Activated CD4-positive, alpha-beta memory T cell treated with anti-CD3 and anti-CD28 coated beads for 36 hours (primary cell): ENCODE results near the gene PDIK1L. TPM values are rescaled to one million over a fixed set of nuclear protein-coding genes. Genes with fewer than 3 reads are reported as not detected.

Experiments
- CTCF ChIA-PET: fragments of 350-600 bp; sonication (Branson Sonifier 250); formaldehyde crosslinking; loops from one replicate; lab custom pipeline; 2021; ENCODE audit warnings: antibody characterized with exemption, inconsistent platforms; lab: Charles Lee
- POLR2A ChIA-PET: fragments of 350-600 bp; sonication (Branson Sonifier 250); formaldehyde crosslinking; loops from one replicate; lab custom pipeline; 2021; ENCODE audit warnings: antibody characterized with exemption; lab: Charles Lee
- DNase-seq: peaks from one replicate; pipeline ENCODE4 v3.0.0-alpha.2; 2020
- H3K27ac Mint-ChIP-seq: one replicate; pipeline ENCODE4 v1.8.0; 2021; ENCODE audit warnings: mixed read lengths
- H3K27me3 Mint-ChIP-seq: one replicate; pipeline ENCODE4 v1.8.0; 2021; ENCODE audit warnings: mixed read lengths
- H3K36me3 Mint-ChIP-seq: one replicate; pipeline ENCODE4 v1.8.0; 2021; ENCODE audit warnings: mixed read lengths
- H3K4me1 Mint-ChIP-seq: one replicate; pipeline ENCODE4 v1.8.0; 2021; ENCODE audit warnings: low read depth, mixed read lengths
- H3K4me3 Mint-ChIP-seq: one replicate; pipeline ENCODE4 v1.8.0; 2021; ENCODE audit warnings: mild to moderate bottlenecking, mixed read lengths
- H3K9me3 Mint-ChIP-seq: one replicate; pipeline ENCODE4 v1.8.0; 2021; ENCODE audit warnings: mixed read lengths
- intact Hi-C: fragments of 100-400 bp; cut with micrococcal nuclease; formaldehyde crosslinking; loops from one replicate; pipeline ENCODE4 v1.15.1; 2023
- total RNA-seq, 2 experiments: library from RNA; stranded (reverse); gene quantifications; one replicate each; pipeline ENCODE4 v1.2.3, GENCODE V29; 2021

Gene PDIK1L
- total RNA-seq, 2 experiments from 2014 or later = 14.9 to 15.2 TPM

DNA sequence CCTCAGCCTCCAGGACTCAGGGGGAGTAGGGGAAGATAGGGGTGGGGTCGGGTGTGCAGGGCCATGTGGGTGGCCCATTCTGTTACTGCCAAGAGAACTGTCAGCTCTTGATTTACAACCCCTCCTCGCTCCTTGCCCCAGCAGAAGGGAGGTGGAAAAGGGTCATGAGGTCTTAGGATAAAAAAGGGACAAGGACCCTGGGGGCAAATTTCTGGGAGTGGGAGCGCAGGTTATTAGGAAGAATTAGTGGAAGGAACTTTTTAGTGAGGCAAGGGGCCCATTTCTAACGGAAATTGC, 48.1 kb downstream of the PDIK1L start:
- CTCF ChIA-PET = interaction anchor here (1.3 to 3.3 kb wide), 2 partner anchors 10 to 15 kb away, joined by 4 to 12 read pairs; partner anchors contain the start of gene ZNF593
- no peaks in the 10 kb centered on the region for H3K9me3 Mint-ChIP-seq
- intact Hi-C loops = loop anchor here (5.0 kb wide), 2 partner anchors 52 to 122 kb away; no protein-coding TSS in a partner anchor
- H3K4me1 Mint-ChIP-seq = peaks cover 6% of the 10 kb centered on the region
- peaks cover 35% of the 10 kb centered on the region for H3K27me3 Mint-ChIP-seq
- POLR2A ChIA-PET = no interaction called here
- no peaks in the 10 kb centered on the region for H3K36me3 Mint-ChIP-seq
- H3K4me3 Mint-ChIP-seq = no peak overlapping the region
- no peak overlapping the region for H3K27ac Mint-ChIP-seq
- DNase-seq = no peak

- no peaks in the 10 kb centered on the region for H3K9me3 Mint-ChIP-seq
- H3K4me1 Mint-ChIP-seq = peaks cover 10% of the 10 kb centered on the region
- H3K27ac Mint-ChIP-seq = no peak overlapping the region
- intact Hi-C loops = loop anchor here (5.0 kb wide), 2 partner anchors 53 to 123 kb away; no protein-coding TSS in a partner anchor
- CTCF ChIA-PET = interaction anchor here (0.9 to 3.5 kb wide), 6 partner anchors 9 to 124 kb away, joined by 3 to 19 read pairs (median 4); partner anchors contain the start of genes CEP85 and ZNF593
- no peak for DNase-seq
- H3K4me3 Mint-ChIP-seq = no peak overlapping the region
- H3K36me3 Mint-ChIP-seq = no peaks in the 10 kb centered on the region
- POLR2A ChIA-PET = no interaction called here
- peaks cover 33% of the 10 kb centered on the region for H3K27me3 Mint-ChIP-seq
Observed at GRCh38 chr1:26160527-26161414, 49.1 kb downstream of the PDIK1L start.

DNA sequence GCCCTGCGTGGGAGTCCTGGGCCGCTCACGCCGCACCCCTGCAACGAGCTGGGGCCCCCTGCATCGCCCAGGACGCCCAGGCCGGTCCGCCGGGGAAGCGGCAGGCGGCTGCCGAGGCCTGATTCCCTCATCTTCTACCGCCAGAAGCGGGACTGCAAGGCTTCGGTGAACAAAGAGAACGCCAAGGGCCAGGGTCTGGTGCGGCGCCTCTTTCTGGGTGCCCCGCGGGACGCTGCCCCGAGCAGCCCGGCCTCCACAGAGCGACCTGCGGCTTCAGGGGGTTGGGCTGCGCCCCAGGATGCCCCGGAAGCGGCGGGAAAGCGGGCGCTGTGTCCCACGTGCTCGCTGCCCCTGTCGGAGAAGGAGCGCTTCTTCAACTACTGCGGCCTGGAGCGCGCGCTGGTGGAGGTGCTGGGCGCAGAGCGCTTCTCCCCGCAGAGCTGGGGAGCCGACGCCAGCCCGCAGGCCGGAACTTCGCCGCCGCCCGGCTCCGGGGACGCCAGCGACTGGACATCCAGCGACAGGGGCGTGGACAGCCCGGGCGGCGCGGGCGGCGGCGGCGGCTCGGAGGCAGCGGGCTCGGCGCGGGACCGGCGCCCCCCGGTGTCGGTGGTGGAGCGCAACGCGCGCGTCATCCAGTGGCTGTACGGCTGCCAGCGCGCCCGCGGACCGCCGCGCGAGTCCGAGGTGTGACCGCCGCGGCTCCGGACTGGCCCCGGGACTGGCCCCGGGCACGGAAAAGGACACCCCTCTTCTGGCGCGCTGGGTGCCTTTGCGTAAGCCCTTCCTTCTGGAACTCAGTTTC, 50.0 kb downstream of the PDIK1L start:
- ChIA-PET POLR2A (no interaction called here), CTCF (interaction anchor here (0.6 to 3.5 kb wide), 6 partner anchors 17 to 125 kb away, joined by 3 to 19 read pairs (median 3); partner anchors contain the start of gene CEP85)
- no peak overlapping the region for H3K27ac Mint-ChIP-seq
- H3K36me3 Mint-ChIP-seq = no peaks in the 10 kb centered on the region
- DNase-seq = peak; percentile 50
- H3K27me3 Mint-ChIP-seq = peaks cover 31% of the 10 kb centered on the region
- no peaks in the 10 kb centered on the region for H3K9me3 Mint-ChIP-seq
- peak overlapping the region; percentile 24 for H3K4me3 Mint-ChIP-seq
- intact Hi-C loops = loop anchor here (5.0 kb wide), 2 partner anchors 54 to 124 kb away; no protein-coding TSS in a partner anchor
- H3K4me1 Mint-ChIP-seq = peaks cover 10% of the 10 kb centered on the region

- Mint-ChIP-seq H3K4me1 (peaks cover 10% of the 10 kb centered on the region), H3K4me3 (peak overlapping the region; percentile 24), H3K27me3 (peaks cover 29% of the 10 kb centered on the region), H3K27ac (no peak overlapping the region), H3K9me3 (no peaks in the 10 kb centered on the region), H3K36me3 (no peaks in the 10 kb centered on the region)
- intact Hi-C loops = loop anchor here (5.0 kb wide), 2 partner anchors 55 to 125 kb away; no protein-coding TSS in a partner anchor
- POLR2A ChIA-PET = no interaction called here
- CTCF ChIA-PET = interaction anchor here (0.6 to 3.5 kb wide), 4 partner anchors 18 to 57 kb away, joined by 3 to 19 read pairs (median 4); no protein-coding TSS in a partner anchor
- no peak for DNase-seq
Observed at GRCh38 chr1:26162220-26162709, 50.6 kb downstream of the PDIK1L start.

DNA sequence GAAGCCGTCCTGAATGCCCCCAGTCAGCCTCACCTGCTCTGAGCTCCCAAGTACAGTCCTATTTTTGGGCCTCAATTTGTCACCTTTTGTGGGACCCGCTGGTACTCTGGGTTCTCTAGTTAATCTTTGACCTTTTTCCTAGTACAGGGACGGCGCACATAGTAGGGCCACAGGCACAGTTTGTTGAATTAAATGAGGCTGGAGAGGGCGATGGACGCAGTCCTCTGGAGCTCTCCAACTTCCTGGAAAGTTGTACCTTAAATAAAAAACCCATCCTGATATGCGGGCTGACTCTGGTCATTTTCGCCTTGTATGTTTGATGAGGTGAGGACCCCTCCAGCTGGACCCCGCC, 52.0 kb downstream of the PDIK1L start:
- DNase-seq = no peak
- peak overlapping the region; percentile 37 for H3K4me3 Mint-ChIP-seq
- H3K4me1 Mint-ChIP-seq = peaks cover 10% of the 10 kb centered on the region
- peaks cover 23% of the 10 kb centered on the region for H3K27me3 Mint-ChIP-seq
- H3K9me3 Mint-ChIP-seq = no peaks in the 10 kb centered on the region
- POLR2A ChIA-PET = no interaction called here
- H3K36me3 Mint-ChIP-seq = no peaks in the 10 kb centered on the region
- intact Hi-C loops = loop anchor here (5.0 kb wide), 2 partner anchors 56 to 126 kb away; no protein-coding TSS in a partner anchor
- no peak overlapping the region for H3K27ac Mint-ChIP-seq
- CTCF ChIA-PET = interaction anchor here (0.6 to 3.5 kb wide), 8 partner anchors 10 to 583 kb away, joined by 3 to 19 read pairs (median 3); no protein-coding TSS in a partner anchor

GRCh38 chr1:26164036-26164860, 52.6 kb downstream of the PDIK1L start:
- intact Hi-C loops = loop anchor here (5.0 kb wide), 2 partner anchors 57 to 127 kb away; no protein-coding TSS in a partner anchor
- Mint-ChIP-seq H3K9me3 (no peaks in the 10 kb centered on the region), H3K4me3 (peak overlapping the region; percentile 25), H3K4me1 (peaks cover 11% of the 10 kb centered on the region), H3K36me3 (no peaks in the 10 kb centered on the region), H3K27me3 (peaks cover 21% of the 10 kb centered on the region), H3K27ac (no peak overlapping the region)
- POLR2A ChIA-PET = no interaction called here
- peak; percentile 47 for DNase-seq
- CTCF ChIA-PET = interaction anchor here (0.7 to 3.5 kb wide), 8 partner anchors 9 to 269 kb away, joined by 3 to 19 read pairs (median 3); no protein-coding TSS in a partner anchor

- POLR2A ChIA-PET = no interaction called here
- H3K4me3 Mint-ChIP-seq = no peak overlapping the region
- CTCF ChIA-PET = interaction anchor here (0.6 to 1.7 kb wide), 5 partner anchors 38 to 157 kb away, joined by 3 to 6 read pairs (median 4); no protein-coding TSS in a partner anchor
- intact Hi-C loops = loop anchor here (5.0 kb wide), 3 partner anchors 58 to 157 kb away; no protein-coding TSS in a partner anchor
- peaks cover 14% of the 10 kb centered on the region for H3K4me1 Mint-ChIP-seq
- no peak overlapping the region for H3K27ac Mint-ChIP-seq
- DNase-seq = no peak
- H3K36me3 Mint-ChIP-seq = no peaks in the 10 kb centered on the region
- peaks cover 15% of the 10 kb centered on the region for H3K27me3 Mint-ChIP-seq
- no peaks in the 10 kb centered on the region for H3K9me3 Mint-ChIP-seq
Observed at GRCh38 chr1:26164861-26165842, 53.5 kb downstream of the PDIK1L start.

GRCh38 chr1:26166719-26167281, 55.2 kb downstream of the PDIK1L start:
- Mint-ChIP-seq H3K9me3 (no peaks in the 10 kb centered on the region), H3K27me3 (peaks cover 13% of the 10 kb centered on the region), H3K4me3 (no peak overlapping the region), H3K4me1 (peaks cover 25% of the 10 kb centered on the region), H3K36me3 (peaks cover 2% of the 10 kb centered on the region), H3K27ac (no peak overlapping the region)
- ChIA-PET CTCF (no interaction called here), POLR2A (no interaction called here)
- intact Hi-C loops = loop anchor here (5.0 kb wide), 1 partner anchor 156 kb away; no protein-coding TSS in a partner anchor
- no peak for DNase-seq

DNA sequence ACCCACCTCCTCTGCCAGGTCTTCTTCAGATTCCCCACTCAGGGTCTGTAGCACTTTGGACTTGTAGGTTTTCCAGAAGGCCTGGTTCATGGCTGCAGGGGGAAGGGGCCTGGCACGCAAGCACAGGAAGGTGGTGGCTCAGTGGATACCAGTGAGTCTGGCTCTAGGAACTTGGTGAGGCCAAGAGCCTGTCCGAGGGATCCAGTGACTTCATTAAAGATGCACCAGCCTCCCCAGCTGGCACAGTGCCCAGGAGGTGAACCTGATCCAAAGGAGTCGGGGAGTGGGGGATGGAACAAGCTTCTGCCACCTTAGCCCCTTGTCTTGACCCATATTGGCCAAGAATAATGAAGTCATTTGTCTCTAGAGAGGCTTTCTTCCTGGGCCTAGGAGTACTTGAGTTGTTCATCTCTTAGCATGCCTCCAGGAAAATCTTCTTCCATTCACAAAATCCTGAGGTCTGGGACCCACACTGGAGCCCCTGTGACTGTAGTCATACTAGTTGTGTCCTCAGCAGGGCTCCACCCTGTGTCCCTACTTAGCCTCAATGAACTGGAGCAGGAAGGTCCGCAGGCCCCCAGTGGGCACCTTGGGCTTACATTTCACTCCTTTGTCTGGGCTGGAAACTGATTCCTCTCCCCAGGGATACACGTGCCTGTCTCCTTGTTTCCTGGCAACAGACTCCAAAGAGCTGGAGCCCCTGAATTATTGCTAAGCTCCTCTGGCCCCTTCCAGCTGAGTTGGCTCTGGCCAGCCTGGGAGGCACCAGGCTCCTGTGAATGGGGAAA, 57.0 kb downstream of the PDIK1L start, which contains the start of gene C1orf232:
TSS of gene C1orf232 (minus strand) at position 554 of the 788 bp plus-strand sequence. CDS start at position 90, 464 bp downstream.
- CTCF ChIA-PET = interaction anchor here (0.8 to 3.1 kb wide), 13 partner anchors 11 to 247 kb away, joined by 3 to 80 read pairs (median 12); partner anchors contain the start of genes CD52, CEP85 and FAM110D
- no peak for DNase-seq
- H3K27ac Mint-ChIP-seq = peak within 1 kb of the TSS; percentile 72
- POLR2A ChIA-PET = interaction anchor here (1.3 to 2.2 kb wide), 2 partner anchors 10 to 66 kb away, joined by 3 to 19 read pairs; partner anchors contain the start of gene CEP85
- H3K9me3 Mint-ChIP-seq = no peaks in the 10 kb centered on the region
- peak within 1 kb of the TSS; percentile 83 for H3K4me3 Mint-ChIP-seq
- H3K36me3 Mint-ChIP-seq = peaks cover 5% of the 10 kb centered on the region
- peaks cover 4% of the 10 kb centered on the region for H3K27me3 Mint-ChIP-seq
- H3K4me1 Mint-ChIP-seq = peaks cover 21% of the 10 kb centered on the region
- intact Hi-C loops = loop anchor here (1.0 to 5.0 kb wide), 3 partner anchors 42 to 154 kb away; no protein-coding TSS in a partner anchor
